COLO668 (cell line): ENCODE data around the gene ANXA4.
"Not testable (repeated sequence)": the region's sequence is repeated elsewhere in the genome, so short reads cannot be mapped to it uniquely, and the experiment has no call there.

ENCODE experiments used
- DNase-seq: peaks from one replicate; lab custom pipeline; 2025; ENCODE audit not compliant: unreplicated experiment; lab: John Stamatoyannopoulos, UW

The ANXA4 gene

DNA sequence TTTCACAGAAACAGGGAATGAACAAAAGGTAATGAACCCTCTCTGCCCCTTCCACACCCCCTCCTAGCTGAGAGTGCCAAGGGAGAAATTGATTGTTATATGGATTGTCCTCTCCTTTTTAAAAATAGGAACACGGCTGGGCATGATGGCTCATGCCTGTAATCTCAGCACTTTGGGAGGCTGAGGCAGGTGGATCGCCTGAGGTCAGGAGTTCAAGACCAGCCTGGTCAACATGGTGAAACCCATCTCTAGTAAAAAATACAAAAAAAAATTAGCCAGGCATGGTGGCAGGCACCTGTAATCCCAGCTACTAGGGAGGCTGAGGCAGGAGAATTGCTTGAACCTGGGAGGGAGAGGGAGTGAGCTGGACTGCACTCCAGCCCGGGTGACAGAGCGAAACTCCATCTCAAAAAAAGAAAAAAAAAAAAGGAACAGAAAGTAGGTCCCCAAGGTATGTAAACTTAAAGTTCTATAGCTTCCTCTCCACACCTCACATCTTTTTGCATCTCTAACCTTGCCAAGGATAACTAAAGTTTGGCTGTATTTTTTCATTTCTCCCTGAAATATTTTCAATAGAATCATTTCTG, 60.9 kb downstream of the ANXA4 start:
- not testable (repeated sequence) for DNase-seq

DNA sequence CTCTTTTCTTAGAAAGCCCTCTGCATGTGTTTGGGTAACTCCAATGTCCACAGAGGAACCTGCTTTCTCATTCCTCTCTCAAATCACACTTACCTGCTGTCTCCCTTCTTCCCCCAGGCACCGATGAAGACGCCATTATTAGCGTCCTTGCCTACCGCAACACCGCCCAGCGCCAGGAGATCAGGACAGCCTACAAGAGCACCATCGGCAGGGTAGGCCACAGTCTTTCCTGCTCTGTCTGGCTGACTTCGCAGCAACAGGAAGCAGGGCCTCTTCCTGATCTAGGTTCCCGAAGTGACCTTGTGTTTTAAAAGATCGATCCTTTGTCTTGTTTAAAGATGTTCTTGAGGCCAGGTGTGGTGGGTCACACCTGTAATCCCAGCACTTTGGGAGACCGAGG, 62.5 kb downstream of the ANXA4 start:
- no peak for DNase-seq

DNA sequence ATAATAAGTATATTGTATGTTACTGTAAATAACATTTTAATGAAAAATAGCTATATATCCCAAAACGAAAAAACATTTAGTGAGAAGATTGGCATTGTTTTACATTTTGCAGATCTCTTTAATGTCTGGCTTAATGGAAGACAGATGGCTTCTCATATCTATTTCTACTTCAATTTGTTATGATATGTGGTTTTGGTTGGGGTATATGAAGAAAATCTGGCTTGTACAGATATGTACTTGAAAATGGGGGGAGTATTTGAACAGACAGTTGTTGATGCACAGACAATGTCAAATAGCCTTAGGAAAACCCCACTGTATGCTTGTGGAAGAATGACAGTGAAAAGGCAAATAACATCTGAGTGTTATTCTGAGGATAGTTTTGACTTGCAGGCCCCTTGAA, 64.0 kb downstream of the ANXA4 start:
- no peak for DNase-seq

DNA sequence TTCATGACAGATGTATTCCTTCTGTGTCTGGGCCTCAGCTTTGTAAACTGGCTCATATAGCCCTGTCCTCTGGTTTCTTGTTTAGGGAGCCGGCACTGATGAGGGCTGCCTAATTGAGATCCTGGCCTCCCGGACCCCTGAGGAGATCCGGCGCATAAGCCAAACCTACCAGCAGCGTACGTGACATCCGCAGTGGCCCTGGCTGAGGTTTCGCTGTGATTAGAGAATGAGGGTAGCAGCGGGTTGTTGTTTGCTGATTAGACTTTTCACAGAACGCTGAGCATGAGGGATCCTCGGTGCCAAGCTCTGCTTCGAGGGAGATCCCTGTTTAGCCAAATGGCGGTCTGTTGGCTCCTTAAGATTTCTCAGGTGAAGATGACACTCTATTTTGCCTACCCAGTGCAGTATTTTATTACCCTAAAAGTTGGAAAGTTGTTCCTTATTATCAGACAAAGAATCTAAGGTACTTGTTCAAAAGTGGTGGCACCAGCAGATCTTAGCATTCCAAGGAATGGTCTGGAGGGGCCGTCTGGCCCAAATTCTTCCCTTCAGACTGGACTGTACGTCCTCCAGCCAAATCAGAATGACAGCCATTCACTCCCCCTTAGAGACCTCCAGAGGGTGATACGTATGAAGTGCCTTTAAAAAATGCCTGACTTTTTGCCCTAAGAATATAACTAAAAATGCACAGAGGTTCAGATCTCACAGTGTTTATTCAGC, 66.0 kb downstream of the ANXA4 start:
- DNase-seq: no peak

DNA sequence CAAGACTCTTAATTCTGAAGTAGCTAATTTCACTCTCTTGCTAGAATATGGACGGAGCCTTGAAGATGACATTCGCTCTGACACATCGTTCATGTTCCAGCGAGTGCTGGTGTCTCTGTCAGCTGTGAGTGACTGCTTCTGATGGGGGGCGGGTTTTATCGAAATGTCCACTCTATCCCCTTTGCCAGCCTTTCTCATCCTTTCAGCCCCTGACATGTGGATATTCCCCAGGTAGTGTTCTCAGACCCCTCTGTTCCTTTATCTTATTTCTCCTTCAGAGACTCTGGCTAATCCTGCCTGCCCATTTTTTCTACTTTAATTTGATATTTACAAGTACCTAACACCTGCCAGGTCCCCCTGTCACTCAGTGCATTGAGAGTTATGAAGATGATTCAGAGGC, 68.6 kb downstream of the ANXA4 start:
- DNase-seq: no peak

DNA sequence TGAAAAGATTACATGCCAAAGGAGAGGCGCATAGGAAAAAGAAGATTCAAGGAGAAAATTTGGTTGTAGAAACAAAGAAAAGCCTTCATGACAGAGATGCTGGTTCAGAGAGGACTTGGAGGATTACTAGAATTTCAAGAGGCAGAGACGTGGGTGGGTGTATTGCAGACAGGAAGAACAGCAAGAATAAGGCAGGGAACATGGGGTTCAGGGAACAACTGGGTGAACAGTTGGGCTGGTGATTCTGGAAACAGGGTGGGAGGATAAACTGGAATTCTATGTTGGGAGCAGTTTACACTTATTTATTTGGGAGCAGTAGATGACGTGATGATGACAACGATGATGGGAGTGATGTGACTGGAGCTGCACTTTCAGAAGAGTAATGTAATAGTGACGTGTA, 69.1 kb downstream of the ANXA4 start:
- no peak for DNase-seq

DNA sequence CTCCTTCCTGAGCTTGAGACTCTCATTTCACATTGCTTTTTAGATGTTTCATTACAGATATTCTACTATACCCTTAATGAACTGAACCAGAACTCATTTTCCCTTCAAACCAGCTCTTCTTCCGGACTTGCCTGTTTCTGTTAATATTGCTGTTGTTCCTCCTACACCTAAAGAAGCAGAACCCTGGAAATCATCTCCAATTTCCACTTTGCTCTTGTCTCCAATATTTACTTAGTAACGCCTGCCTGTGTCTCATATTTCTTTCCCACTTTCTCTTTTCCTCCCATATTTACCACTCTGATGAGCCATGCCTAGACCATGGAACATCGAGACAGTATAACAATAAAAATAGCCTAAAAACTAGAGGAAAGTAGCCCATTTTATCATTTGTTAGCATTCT, 69.7 kb downstream of the ANXA4 start:
- DNase-seq: no peak

DNA sequence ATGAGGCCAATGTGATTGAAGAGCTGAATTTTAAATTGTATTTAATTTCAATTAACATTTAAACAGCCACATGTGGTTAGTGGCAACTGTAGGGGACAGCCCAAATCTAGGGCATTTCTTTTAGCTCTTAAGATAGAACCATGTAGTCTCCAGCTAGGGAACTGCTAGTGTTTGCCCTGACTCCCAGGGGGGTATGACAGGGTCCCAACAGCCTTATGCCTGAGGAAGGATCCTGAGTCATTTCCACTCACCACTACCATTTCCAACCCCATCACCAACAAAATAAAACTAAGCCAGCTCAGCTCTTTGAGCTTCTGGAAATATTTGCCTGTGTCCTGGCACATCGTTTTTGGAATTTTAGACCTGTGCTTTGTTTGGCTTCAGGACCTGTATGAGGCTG, 73.8 kb downstream of the ANXA4 start:
- no peak for DNase-seq

DNA sequence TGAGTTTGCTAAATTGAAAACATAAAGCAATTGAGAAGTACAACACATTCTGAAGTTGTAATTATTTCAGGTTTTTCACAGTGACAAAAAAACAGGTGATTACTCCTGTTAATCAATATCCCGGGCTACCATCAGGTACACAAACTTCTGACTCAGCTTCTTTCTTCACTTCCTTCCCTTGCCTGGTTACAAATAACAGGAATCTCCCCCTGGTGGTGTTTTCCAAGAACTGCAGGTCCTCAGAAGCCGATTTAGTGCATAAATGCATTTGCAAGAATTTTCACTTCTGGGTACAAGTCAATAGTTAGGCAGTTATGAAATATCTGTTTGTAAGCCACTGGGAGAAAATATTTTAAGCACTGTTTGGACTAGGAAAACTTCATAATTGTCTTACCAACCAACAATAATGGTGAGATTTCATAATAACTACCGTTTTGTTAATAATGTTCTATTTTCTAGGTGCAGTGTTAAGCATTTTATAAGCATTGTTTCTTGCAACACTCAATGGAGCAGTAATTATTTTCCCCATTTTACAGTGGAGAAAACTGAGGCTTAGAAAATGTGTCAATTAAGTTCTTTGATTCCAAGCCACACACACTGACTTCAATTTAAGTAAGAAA, 75.1 kb downstream of the ANXA4 start:
- DNase-seq: peak; percentile 73

DNA sequence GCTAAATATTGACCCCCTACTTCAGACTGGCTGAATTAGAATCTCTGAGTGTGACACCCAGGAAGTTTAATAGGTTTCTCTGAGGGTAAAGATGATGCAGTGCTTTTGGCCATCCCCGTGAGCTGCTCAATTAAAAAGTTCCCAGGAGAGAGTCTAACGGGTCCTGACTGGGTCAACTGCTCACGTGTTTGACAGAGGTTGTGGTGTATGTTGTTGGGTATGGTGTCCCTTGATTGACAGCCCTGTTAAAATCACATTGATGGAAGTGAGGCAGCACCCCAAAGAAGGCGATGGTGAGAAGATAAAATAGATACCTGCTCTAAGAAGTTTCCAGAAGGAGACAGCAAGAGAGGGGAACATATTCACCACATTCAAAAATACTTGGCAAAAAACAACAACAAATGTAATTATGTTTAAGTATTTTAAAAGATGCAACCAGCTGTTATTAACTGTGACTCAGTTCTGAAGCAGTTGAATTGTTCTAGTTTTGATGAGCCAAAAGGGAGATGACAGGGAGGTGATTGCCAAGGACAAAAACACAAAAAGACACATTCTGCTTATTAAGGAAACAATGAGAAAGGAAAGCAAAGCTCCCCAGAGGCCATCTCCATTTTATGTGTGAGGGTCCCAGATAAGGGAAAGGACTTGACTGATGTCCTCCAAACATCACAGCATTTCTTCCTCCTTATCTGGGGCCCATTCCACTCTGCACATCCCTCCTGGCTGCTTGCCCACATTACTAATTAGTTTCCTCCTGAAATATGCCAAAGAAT, 76.0 kb downstream of the ANXA4 start:
- DNase-seq: no peak

DNA sequence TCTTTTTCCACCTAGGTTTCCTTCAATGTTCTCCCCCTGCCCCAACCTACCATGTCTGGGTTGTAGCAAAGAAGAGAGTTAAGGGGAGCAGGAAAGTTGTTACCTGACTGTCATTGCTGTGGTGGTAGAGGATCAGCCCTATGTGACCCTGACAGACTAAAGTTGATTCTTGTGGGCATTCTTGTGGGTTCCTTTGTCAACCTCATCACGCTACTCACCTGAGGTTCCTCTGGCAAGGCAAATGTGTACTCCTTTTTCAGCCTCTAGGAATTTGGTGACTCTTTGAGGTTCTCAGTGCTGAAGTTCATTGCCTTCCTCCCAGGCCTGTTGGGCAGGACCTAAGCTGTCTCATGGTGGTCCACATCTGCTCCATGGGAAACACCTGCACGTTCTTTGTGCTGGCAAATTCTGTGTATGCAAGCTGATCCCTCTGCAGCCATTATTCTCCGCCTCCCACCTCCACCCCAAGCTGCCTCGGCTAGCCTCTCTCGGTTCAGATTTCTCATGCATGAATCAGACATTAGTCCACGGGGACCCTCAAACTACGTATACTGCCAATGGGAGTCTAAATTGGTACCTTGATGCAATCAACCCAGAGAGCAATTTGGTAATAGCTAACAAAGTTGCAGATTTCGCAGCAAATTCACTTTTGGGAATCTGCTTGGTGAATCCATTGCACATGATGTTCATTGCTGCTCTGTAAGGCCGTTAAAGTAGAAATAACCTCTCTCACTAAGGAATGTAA, 86.0 kb downstream of the ANXA4 start:
- DNase-seq: no peak

DNA sequence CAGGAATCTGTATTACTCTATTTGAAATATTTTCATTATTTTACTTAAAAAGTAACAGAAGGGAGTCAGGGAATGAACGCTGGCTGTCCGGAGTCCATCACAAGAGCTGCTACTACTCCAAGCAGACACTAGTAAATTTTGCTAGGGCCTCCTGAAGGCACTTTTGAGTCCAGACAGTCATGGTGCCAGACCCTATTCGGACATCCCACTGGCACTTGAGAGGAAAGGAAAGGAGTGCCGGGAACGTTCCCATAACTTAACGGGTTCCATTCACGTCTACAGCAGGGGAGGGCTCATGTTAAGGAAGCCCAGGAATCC, 87.0 kb downstream of the ANXA4 start:
- DNase-seq: no peak

DNA sequence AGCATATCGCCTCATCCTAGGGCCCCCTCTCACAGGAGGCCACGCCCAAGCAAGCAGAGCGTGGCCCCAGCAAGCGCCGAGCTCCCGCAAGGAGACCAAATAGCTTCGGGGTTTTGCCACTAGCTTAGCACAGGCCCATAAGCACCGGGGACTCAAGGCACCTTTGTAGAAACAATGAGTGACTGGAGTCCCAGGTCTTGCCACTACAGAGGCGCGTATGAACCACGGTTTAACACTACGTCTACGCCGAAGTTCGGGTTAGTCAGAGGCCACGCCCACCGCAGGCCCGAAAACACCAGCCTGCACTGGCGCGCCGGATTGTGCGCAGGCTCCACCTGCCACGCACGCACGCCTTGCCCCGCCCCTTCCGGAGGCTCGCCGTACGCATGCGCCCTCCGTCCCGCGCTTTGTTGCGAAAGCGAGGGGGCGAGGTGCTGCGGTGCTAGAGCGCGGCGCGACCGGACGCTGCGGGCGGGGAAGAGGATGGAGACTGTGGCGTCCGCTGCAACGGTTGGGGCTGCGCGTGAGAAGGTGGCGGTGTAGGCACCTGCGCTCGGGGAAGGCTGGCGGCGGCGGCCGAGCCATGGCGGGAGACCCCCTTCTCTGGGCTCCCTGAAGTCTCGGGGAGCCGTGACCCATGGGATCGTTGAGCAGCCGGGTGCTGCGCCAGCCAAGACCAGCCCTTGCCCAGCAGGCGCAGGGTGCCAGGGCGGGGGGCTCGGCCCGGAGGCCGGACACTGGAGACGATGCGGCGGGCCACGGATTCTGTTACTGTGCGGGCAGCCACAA, 87.5 kb downstream of the ANXA4 start, which contains the start of gene GMCL1:
Gene GMCL1 (plus strand): TSS at position 405 of the 789 bp plus-strand sequence. CDS start 233 bp downstream, at position 638.
- DNase-seq: peak; percentile 98

DNA sequence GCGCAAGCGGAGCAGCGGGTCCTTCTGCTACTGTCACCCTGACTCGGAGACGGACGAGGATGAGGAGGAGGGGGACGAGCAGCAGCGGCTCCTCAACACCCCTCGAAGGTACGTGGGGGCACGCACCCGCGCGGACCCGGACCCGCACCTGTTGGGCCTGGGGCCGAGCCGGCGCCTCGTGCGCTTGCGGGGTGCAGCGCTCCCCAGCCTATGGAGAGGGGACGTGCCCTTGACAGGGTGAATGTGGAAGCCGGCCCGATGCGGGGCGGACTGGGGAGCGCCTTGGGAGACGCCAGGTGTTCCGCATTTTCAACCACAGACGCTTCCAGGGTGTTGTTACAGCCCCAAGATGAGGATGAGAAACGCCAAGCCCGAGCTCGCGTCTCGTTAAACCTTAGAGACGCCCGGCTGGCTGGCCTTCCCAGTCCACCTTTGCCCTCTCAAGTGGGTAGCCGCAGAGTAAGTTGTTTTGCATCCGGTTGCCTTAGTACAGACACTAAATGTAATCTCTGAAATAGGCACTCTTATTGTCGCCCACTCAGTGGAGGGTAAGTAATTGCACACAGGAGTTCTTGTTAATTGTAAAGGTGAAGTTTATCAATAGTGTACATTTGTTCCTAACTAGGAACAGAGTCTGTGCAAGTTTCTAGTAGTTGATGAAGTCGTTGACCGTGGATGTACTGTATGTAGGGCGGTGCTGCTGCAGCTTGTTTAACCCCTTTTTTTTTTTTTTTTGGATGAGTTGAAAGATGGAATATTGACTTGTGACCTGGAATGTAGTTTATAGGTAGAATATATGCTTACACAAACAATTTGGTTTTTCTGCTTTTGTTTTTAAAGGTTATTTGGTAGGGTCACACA, 88.3 kb downstream of the ANXA4 start:
- DNase-seq: peak; percentile 52

DNA sequence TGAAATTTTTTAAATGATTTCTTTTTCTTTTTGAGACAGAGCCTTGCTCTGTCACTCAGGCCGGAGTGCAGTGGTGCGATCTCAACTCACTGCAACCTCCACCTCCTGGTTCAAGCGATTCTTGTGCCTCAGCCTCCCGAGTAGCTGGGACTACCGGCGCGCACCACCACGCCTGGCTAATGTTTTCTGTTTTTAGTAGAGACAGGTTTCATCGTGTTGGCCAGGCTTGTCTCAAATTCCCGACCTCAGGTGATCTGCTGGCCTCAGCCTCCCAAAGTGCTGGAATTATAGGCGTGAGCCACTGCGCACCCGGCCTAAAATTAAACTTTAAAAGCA, 88.9 kb downstream of the ANXA4 start:
- DNase-seq: not testable (repeated sequence)

DNA sequence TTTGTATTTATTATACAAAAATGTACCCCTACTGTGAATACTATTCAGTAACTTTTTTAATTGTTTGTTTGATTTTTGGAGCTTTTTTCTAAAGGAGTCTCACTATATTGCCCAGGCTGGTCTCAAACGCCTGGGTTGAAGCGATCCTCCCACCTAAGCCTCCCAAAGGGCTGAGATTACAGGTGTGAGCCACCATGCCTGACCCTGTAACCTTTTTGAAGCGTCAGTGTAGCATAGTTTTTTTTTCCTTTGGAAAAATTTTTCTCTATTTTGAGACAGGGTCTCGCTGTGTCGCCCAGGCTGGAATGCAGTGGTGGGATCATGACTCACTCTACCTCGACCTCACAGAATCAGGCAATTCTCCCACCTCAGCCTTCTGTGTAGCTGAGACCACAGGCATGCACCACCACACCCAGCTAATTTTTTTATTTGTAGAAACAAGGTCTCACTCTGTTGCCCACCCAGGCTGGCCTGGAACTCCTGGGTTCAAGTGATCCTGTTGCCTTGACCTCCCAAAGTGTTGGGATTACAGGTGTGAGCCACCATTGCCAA, 89.5 kb downstream of the ANXA4 start:
- DNase-seq: no peak

DNA sequence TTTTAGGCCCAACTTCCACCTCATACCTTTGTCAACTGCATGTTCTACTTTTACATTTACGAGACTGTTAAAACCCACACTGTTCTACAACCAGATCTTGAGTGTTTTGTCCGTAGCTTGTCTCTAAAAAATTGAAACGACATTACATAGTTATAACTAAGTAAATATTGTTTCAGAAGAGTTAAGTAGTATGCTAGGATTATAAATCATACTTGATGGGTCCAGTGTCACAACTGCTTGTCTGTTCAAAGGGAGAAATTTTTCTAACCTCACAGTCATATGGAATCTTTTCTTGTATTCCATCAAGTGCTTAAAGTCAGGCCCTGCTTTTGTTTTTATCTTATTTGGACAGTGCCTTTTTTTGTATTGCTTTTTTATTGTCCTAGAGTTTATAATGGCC, 91.8 kb downstream of the ANXA4 start:
- DNase-seq: no peak

DNA sequence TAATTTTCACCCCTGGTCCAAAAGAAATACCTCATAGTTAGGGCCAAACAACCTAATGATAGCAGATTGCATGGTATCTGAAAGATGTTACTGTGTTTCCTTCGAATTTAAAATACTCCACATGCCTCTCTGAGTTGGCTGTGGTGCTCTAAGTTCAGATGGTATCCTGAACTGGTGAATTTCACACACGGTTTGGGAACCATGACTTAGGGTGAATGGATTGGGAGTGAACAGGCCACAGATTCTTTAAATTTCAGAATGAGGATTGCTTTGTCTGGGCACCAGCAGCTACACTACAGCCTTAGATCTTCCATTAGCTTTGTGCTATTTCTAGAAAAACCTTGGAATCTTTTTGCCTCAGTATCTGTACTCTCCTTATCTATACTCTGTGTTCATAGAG, 93.7 kb downstream of the ANXA4 start:
- no peak for DNase-seq

DNA sequence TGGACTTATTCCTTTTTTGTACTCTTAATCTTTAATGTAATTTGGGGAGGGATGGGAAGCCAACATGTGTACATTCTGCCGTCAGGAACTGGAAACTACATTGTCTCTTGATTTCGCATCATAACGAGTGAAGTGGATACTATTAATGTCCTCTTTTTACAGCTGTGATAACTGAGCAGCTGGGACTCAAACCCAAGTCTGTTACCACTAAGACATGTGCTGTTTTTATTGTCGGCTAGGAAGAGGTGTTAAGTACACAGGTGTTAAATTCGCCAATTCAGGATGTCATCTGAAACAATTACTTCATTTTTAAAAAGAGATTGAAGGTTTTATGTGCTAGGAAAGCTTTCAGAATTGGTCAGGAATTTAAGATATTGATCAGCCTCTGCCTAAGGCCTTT, 94.4 kb downstream of the ANXA4 start:
- DNase-seq: no peak
